OCI-LY1 (cell line): ENCODE measurements around the gene SLC28A1.

ENCODE experiments used
- EZH2 ChIP-seq: fragments of 200-600 bp; sonication (generic), shearing (Covaris generic); IDR thresholded peaks from 2 replicates; pipeline ENCODE4 v1.8.0; 2017; ENCODE audit warnings: borderline replicate concordance, mixed run types, mild to moderate bottlenecking, antibody characterized with exemption, low read length, moderate library complexity, mixed read lengths
- TF ChIP-seq, protein P1 (sequence below): fragments of 200-600 bp; sonication (generic), shearing (Covaris generic); IDR thresholded peaks from 2 replicates; pipeline ENCODE4 v1.5.1; 2017; ENCODE audit warnings: mild to moderate bottlenecking, antibody characterized with exemption, low read length, moderate library complexity, mixed read lengths

DNA sequence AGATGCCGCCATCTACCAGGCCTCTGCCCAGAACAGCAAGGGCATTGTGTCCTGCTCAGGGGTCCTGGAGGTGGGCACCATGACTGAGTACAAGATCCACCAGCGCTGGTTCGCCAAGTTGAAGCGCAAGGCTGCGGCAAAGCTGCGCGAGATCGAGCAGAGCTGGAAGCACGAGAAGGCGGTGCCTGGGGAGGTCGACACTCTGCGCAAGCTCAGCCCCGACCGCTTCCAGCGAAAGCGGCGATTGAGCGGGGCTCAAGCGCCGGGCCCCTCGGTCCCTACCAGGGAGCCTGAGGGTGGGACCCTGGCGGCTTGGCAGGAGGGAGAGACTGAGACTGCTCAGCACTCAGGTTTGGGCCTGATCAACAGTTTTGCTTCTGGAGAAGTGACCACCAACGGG, 44.7 kb upstream of the SLC28A1 start:
- TF ChIP-seq, protein P1, sequence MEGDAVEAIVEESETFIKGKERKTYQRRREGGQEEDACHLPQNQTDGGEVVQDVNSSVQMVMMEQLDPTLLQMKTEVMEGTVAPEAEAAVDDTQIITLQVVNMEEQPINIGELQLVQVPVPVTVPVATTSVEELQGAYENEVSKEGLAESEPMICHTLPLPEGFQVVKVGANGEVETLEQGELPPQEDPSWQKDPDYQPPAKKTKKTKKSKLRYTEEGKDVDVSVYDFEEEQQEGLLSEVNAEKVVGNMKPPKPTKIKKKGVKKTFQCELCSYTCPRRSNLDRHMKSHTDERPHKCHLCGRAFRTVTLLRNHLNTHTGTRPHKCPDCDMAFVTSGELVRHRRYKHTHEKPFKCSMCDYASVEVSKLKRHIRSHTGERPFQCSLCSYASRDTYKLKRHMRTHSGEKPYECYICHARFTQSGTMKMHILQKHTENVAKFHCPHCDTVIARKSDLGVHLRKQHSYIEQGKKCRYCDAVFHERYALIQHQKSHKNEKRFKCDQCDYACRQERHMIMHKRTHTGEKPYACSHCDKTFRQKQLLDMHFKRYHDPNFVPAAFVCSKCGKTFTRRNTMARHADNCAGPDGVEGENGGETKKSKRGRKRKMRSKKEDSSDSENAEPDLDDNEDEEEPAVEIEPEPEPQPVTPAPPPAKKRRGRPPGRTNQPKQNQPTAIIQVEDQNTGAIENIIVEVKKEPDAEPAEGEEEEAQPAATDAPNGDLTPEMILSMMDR, result no peak
- no peak for TF ChIP-seq EZH2
